B cell (primary cell): ENCODE measurements around the gene CEPT1. TPM values are rescaled to one million over a fixed set of nuclear protein-coding genes. Genes with fewer than 3 reads are reported as not detected.

Experiments used
- ATAC-seq: fragments of 200-7000 bp; cut with Tn5 transposase; one replicate; pipeline ENCODE4 v1.10.0; 2021; ENCODE audit warnings: low read depth, mild to moderate bottlenecking, moderate number of reproducible peaks, moderate library complexity
- CTCF ChIA-PET: fragments of 350-600 bp; sonication (Branson Sonifier 250); formaldehyde crosslinking; loops from one replicate; lab custom pipeline; 2021; ENCODE audit warnings: antibody characterized with exemption, inconsistent platforms; lab: Charles Lee
- POLR2A ChIA-PET: fragments of 350-600 bp; sonication (Branson Sonifier 250); formaldehyde crosslinking; loops from one replicate; lab custom pipeline; 2021; ENCODE audit warnings: antibody characterized with exemption; lab: Charles Lee
- DNase-seq: peaks from one replicate; pipeline ENCODE4 v3.0.0; 2013
- H2AFZ ChIP-seq: 2 replicates; pipeline ENCODE4 v1.6.1; 2012; ENCODE audit warnings: mild to moderate bottlenecking, low read depth, low read length; ENCODE audit not compliant: insufficient read depth, poor library complexity, severe bottlenecking
- H3K27ac ChIP-seq, 2 donors: 1 replicate in 1 of 2; 2 replicates in 1 of 2; pipeline ENCODE4 v1.5.1; 2012 to 2013; ENCODE audit warnings: low read length in 2 of 2, mild to moderate bottlenecking in 2 of 2, moderate library complexity in 1 of 2
- H3K27me3 ChIP-seq, 4 experiments: fragments of 200-600 bp in 1 of 4; sonication (generic) in 1 of 4; replicated peaks in 1 of 4; 1 replicate in 2 of 4; 2 replicates in 2 of 4; pipeline versions ENCODE4 v1.6.1 to v1.7.0; 2013 to 2016; ENCODE audit warnings: low read length in 3 of 4, mild to moderate bottlenecking in 2 of 4, mixed read lengths in 1 of 4, moderate library complexity in 1 of 4; ENCODE audit not compliant: insufficient read depth in 4 of 4, control insufficient read depth in 3 of 4; ENCODE audit errors: control extremely low read depth in 1 of 4
- H3K36me3 ChIP-seq, 2 experiments: replicated peaks in 1 of 2; 1 replicate in 1 of 2; 2 replicates in 1 of 2; pipeline versions ENCODE4 v1.6.1 to v1.7.1; 2013; ENCODE audit warnings: low read length in 1 of 2; ENCODE audit not compliant: insufficient read depth in 2 of 2, control insufficient read depth in 1 of 2; ENCODE audit errors: control extremely low read depth in 1 of 2, extremely low read depth in 1 of 2
- H3K4me1 ChIP-seq, 2 donors: fragments of 200-600 bp in 1 of 2; sonication (generic) in 1 of 2; 1 replicate in 1 of 2; 2 replicates in 1 of 2; pipeline versions ENCODE4 v1.5.1 to v1.6.1; 2013 to 2017; ENCODE audit warnings: low read length in 2 of 2; ENCODE audit not compliant: control insufficient read depth in 2 of 2, insufficient read depth in 2 of 2
- H3K4me2 ChIP-seq: replicated peaks from 2 replicates; pipeline ENCODE3; 2012; ENCODE audit warnings: mild to moderate bottlenecking, low read depth, low read length; ENCODE audit not compliant: poor library complexity, severe bottlenecking
- H3K4me3 ChIP-seq, 5 experiments: fragments of 200-600 bp in 1 of 5; sonication (generic) in 1 of 5; 1 replicate in 3 of 5; 2 replicates in 2 of 5; pipeline versions ENCODE4 v1.5.1 to v1.7.0; 2011 to 2016; ENCODE audit warnings: low read length in 4 of 5, mild to moderate bottlenecking in 4 of 5, low read depth in 2 of 5, control low read depth in 1 of 5, moderate library complexity in 1 of 5; ENCODE audit not compliant: insufficient read depth in 1 of 5; ENCODE audit errors: control extremely low read depth in 1 of 5, extremely low read depth in 1 of 5
- H3K79me2 ChIP-seq: fragments of 200-600 bp; sonication (generic); one replicate; pipeline ENCODE4 v1.6.0; 2016; ENCODE audit warnings: low read length; ENCODE audit not compliant: control insufficient read depth, insufficient read depth
- H3K9ac ChIP-seq: fragments of 200-600 bp; sonication (generic); 2 replicates; pipeline ENCODE4 v1.6.1; 2017; ENCODE audit warnings: mild to moderate bottlenecking, low read length, moderate library complexity
- H3K9me3 ChIP-seq, 3 donors: one replicate each; pipeline versions ENCODE4 v1.6.1 to v1.7.1; 2013; ENCODE audit warnings: low read length in 2 of 3; ENCODE audit not compliant: control insufficient read depth in 2 of 3, insufficient read depth in 1 of 3; ENCODE audit errors: control extremely low read depth in 1 of 3
- H4K20me1 ChIP-seq: 2 replicates; pipeline ENCODE4 v1.6.0; 2012; ENCODE audit warnings: mild to moderate bottlenecking, low read length; ENCODE audit not compliant: insufficient read depth, control insufficient read depth, poor library complexity, severe bottlenecking
- H3K27ac Mint-ChIP-seq: one replicate; pipeline ENCODE4 v1.8.0; 2021; ENCODE audit warnings: mixed read lengths
- H3K27me3 Mint-ChIP-seq: one replicate; pipeline ENCODE4 v1.8.0; 2021; ENCODE audit warnings: mixed read lengths
- H3K4me1 Mint-ChIP-seq: one replicate; pipeline ENCODE4 v1.8.0; 2021; ENCODE audit warnings: mixed read lengths
- H3K4me3 Mint-ChIP-seq: one replicate; pipeline ENCODE4 v1.8.0; 2021; ENCODE audit warnings: mixed read lengths
- H3K9me3 Mint-ChIP-seq: one replicate; pipeline ENCODE4 v1.8.0; 2022; ENCODE audit warnings: mixed read lengths; ENCODE audit not compliant: insufficient read depth
- EZH2 ChIP-seq: IDR thresholded peaks from 2 replicates; pipeline ENCODE4 v1.6.1; 2012; ENCODE audit warnings: borderline replicate concordance, low read depth, mild to moderate bottlenecking, moderate library complexity, low read length; ENCODE audit not compliant: insufficient read depth, poor library complexity, severe bottlenecking
- WGBS: methylation state at CpG from one replicate; pipeline ENCODE4 v1.1.5; 2013; ENCODE audit warnings: missing lambda C conversion rate; ENCODE audit not compliant: insufficient coverage; 5-methylcytosine and 5-hydroxymethylcytosine counted together
- intact Hi-C: fragments of 100-400 bp; cut with micrococcal nuclease; formaldehyde crosslinking; loops from one replicate; pipeline ENCODE4 v1.10.0; 2022
- polyA plus RNA-seq: library from polyadenylated mRNA; depleted of rRNA; stranded (reverse); fragments of >200 nt; gene quantifications from 2 replicates; pipeline ENCODE4 v1.2.3, GENCODE V29; 2012
- total RNA-seq, 2 donors: library from RNA; stranded (reverse); fragments of 120-200 nt in 1 of 2; gene quantifications; 1 replicate in 1 of 2; 2 replicates in 1 of 2; pipeline versions ENCODE4 v1.2.3 to v1.2.4, GENCODE V29; 2013 to 2022
- TF ChIP-seq, protein P1 (sequence below): fragments of 200-600 bp; IDR thresholded peaks from one replicate; pipeline ENCODE4 v1.8.0; 2022; ENCODE audit warnings: antibody characterized with exemption, mild to moderate bottlenecking

CEPT1 gene
- total and polyA plus RNA-seq, 2 donors (not counting 1 experiment from before 2014, with no cell fraction given), result 47.1 to 83.5 TPM

DNA sequence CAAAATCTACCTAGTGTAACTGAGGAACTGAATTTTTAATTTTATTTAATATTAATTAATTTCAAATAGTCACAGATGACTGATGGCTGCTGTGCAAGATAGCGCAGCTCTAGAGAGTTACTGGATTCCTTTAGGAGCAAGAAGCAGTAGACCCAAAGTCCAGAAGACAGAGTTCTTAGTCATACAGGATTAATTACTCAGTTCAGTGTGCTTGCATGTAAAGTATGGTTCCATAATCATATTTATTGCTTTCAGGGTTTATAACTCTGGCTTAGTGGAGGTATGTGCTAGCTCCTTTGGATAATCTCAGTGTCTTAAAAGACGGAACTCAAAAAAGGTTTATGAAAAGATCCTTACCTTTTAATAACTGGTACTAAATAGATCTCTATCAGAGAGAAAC is 17.4 kb downstream of the CEPT1 start:
- H3K27ac ChIP-seq, result no peak overlapping the region
- H3K79me2 ChIP-seq, result peaks cover 98% of the 10 kb centered on the region
- peaks cover 13 to 74% of the 10 kb centered on the region in 2 experiments for H3K36me3 ChIP-seq
- ATAC-seq, result no peak
- Mint-ChIP-seq H3K4me3 (no peak overlapping the region), H3K27me3 (no peaks in the 10 kb centered on the region), H3K9me3 (no peaks in the 10 kb centered on the region), H3K4me1 (peaks cover 54% of the 10 kb centered on the region), H3K27ac (no peak overlapping the region)
- no peaks in the 10 kb centered on the region for H3K27me3 ChIP-seq
- intact Hi-C loops, result no loop called here
- H3K9ac ChIP-seq, result no peak overlapping the region
- DNase-seq, result no peak
- peaks cover 9 to 32% of the 10 kb centered on the region in 2 donors for H3K4me1 ChIP-seq
- CTCF ChIA-PET, result interaction anchor here (1.1 to 1.4 kb wide), 2 partner anchors 17 to 243 kb away, joined by 3 to 6 read pairs; partner anchors contain the start of genes CEPT1 and DRAM2
- H3K9me3 ChIP-seq, result no peaks in the 10 kb centered on the region
- H3K4me3 ChIP-seq, result no peak overlapping the region
- WGBS, result no CpG with 5 or more reads among the region's 2 CpGs
- no peak for TF ChIP-seq EZH2
- TF ChIP-seq, protein P1, sequence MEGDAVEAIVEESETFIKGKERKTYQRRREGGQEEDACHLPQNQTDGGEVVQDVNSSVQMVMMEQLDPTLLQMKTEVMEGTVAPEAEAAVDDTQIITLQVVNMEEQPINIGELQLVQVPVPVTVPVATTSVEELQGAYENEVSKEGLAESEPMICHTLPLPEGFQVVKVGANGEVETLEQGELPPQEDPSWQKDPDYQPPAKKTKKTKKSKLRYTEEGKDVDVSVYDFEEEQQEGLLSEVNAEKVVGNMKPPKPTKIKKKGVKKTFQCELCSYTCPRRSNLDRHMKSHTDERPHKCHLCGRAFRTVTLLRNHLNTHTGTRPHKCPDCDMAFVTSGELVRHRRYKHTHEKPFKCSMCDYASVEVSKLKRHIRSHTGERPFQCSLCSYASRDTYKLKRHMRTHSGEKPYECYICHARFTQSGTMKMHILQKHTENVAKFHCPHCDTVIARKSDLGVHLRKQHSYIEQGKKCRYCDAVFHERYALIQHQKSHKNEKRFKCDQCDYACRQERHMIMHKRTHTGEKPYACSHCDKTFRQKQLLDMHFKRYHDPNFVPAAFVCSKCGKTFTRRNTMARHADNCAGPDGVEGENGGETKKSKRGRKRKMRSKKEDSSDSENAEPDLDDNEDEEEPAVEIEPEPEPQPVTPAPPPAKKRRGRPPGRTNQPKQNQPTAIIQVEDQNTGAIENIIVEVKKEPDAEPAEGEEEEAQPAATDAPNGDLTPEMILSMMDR, result no peak
- no peak overlapping the region for H3K4me2 ChIP-seq
- POLR2A ChIA-PET, result no interaction called here
- H2AFZ ChIP-seq, result no peak overlapping the region
- peaks cover 28% of the 10 kb centered on the region for H4K20me1 ChIP-seq

DNA sequence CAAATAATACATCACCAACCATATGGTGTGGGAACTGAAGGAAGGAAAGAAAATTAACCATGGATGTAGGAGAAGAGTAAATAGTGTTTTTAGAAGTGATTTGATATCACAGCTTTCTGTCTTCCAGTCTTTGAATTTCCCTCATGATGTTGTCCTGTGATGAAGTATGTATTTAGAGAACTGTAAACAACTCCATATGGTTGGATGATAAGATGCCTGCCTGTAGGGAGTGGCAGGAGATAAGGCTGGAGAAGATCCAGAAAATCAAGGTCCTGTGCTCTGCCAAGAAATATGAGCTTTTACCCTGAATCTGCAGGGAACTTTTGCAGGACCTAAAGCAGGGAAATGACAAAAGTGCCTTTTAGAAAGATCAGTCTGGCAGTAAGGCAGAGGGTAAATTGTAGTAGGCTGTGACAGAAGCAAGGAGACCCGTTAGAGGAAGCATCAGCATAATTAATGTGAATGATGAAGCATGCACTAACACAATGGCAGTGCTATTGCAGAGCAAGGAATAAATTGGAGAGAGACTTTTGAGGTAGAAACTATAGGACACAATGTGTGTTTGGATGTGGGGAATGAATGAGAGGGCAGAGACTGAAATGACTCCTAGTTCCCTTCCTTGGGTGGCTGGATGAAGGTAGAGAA is 21.9 kb downstream of the CEPT1 start:
- DNase-seq (no peak), ATAC-seq (no peak)
- intact Hi-C loops, result loop anchor here (5.0 kb wide), 1 partner anchor 35 kb away; no protein-coding TSS in a partner anchor
- Mint-ChIP-seq H3K4me3 (no peak overlapping the region), H3K9me3 (no peaks in the 10 kb centered on the region), H3K27ac (peak overlapping the region; percentile 67), H3K4me1 (peaks cover 34% of the 10 kb centered on the region), H3K27me3 (no peaks in the 10 kb centered on the region)
- Histone ChIP-seq H3K27ac (peak overlapping the region in 1 of 2 donors; percentile 59), H3K27me3 (no peaks in the 10 kb centered on the region), H3K4me1 (peaks cover 0 to 8% of the 10 kb centered on the region in 2 donors), H3K36me3 (peaks cover 14 to 65% of the 10 kb centered on the region in 2 experiments), H3K9ac (no peak overlapping the region), H3K4me3 (no peak overlapping the region), H3K4me2 (no peak overlapping the region), H3K79me2 (peaks cover 94% of the 10 kb centered on the region), H2AFZ (no peak overlapping the region), H3K9me3 (no peaks in the 10 kb centered on the region), H4K20me1 (peaks cover 17% of the 10 kb centered on the region)
- POLR2A ChIA-PET, result no interaction called here
- CTCF ChIA-PET, result interaction anchor here (0.6 to 1.6 kb wide), 5 partner anchors 12 to 131 kb away, joined by 3 to 5 read pairs (median 3); no protein-coding TSS in a partner anchor
- no peak for TF ChIP-seq EZH2
- TF ChIP-seq, protein P1, result no peak
- 100% methylated on average over 1 of the region's 1 CpG for WGBS
